ENCODE data around the gene CERK.

The CERK gene

GRCh38 chr22:46712288-46712687 lies 25.8 kb downstream of the CERK start (continued):
- no peak for TF ChIP-seq ZNF488 (tag by site-specific recombination; IDR thresholded peaks at IDR 0.05)
- TF ChIP-seq SCRT2 (tag by site-specific recombination; IDR thresholded peaks at IDR 0.05), result peak; percentile 78
- TF ChIP-seq ZNF585B (tag by site-specific recombination; IDR thresholded peaks at IDR 0.05), result no peak

DNA sequence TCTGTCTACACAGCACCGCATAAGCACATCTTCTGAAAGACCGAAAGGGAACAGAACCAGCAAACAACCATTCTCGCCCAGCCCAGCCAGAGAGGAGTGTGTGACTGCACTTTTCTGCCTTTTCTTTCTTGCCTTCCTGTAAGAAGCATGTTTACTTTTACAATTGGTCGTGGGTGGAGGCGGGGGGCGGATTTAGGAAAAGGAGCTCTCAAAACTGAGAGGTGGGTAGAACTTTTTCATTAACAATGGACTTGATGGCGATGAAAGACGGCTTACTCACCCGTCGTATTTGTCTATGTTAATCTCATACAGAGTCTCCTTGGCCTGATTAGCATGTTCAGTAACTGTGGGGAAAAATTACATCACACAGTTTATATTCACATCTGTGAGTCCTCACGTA lies 27.2 kb downstream of the CERK start:
- POLR2A ChIA-PET, result no interaction called here
- CTCF ChIA-PET, result no interaction called here
- peak; percentile 78 for TF ChIP-seq PRDM6 (tag by site-specific recombination; IDR thresholded peaks at IDR 0.05)
- TF ChIP-seq, protein P1, sequence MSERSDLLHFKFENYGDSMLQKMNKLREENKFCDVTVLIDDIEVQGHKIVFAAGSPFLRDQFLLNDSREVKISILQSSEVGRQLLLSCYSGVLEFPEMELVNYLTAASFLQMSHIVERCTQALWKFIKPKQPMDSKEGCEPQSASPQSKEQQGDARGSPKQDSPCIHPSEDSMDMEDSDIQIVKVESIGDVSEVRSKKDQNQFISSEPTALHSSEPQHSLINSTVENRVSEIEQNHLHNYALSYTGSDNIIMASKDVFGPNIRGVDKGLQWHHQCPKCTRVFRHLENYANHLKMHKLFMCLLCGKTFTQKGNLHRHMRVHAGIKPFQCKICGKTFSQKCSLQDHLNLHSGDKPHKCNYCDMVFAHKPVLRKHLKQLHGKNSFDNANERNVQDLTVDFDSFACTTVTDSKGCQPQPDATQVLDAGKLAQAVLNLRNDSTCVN (tag by site-specific recombination; optimal IDR thresholded peaks at IDR 0.05), result no peak
- TF ChIP-seq EGR2 (tag by site-specific recombination; IDR thresholded peaks at IDR 0.05; ENCODE audit: low read depth), result peak; percentile 99
- TF ChIP-seq, protein P2, sequence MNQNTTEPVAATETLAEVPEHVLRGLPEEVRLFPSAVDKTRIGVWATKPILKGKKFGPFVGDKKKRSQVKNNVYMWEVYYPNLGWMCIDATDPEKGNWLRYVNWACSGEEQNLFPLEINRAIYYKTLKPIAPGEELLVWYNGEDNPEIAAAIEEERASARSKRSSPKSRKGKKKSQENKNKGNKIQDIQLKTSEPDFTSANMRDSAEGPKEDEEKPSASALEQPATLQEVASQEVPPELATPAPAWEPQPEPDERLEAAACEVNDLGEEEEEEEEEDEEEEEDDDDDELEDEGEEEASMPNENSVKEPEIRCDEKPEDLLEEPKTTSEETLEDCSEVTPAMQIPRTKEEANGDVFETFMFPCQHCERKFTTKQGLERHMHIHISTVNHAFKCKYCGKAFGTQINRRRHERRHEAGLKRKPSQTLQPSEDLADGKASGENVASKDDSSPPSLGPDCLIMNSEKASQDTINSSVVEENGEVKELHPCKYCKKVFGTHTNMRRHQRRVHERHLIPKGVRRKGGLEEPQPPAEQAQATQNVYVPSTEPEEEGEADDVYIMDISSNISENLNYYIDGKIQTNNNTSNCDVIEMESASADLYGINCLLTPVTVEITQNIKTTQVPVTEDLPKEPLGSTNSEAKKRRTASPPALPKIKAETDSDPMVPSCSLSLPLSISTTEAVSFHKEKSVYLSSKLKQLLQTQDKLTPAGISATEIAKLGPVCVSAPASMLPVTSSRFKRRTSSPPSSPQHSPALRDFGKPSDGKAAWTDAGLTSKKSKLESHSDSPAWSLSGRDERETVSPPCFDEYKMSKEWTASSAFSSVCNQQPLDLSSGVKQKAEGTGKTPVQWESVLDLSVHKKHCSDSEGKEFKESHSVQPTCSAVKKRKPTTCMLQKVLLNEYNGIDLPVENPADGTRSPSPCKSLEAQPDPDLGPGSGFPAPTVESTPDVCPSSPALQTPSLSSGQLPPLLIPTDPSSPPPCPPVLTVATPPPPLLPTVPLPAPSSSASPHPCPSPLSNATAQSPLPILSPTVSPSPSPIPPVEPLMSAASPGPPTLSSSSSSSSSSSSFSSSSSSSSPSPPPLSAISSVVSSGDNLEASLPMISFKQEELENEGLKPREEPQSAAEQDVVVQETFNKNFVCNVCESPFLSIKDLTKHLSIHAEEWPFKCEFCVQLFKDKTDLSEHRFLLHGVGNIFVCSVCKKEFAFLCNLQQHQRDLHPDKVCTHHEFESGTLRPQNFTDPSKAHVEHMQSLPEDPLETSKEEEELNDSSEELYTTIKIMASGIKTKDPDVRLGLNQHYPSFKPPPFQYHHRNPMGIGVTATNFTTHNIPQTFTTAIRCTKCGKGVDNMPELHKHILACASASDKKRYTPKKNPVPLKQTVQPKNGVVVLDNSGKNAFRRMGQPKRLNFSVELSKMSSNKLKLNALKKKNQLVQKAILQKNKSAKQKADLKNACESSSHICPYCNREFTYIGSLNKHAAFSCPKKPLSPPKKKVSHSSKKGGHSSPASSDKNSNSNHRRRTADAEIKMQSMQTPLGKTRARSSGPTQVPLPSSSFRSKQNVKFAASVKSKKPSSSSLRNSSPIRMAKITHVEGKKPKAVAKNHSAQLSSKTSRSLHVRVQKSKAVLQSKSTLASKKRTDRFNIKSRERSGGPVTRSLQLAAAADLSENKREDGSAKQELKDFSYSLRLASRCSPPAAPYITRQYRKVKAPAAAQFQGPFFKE (tag by site-specific recombination; IDR thresholded peaks at IDR 0.05; ENCODE audit: borderline replicate concordance), result no peak
- TF ChIP-seq ZBTB48 (tag by site-specific recombination; IDR thresholded peaks at IDR 0.05), result no peak
- TF ChIP-seq ZSCAN18 (tag by site-specific recombination; IDR thresholded peaks at IDR 0.05), result no peak
- no peak for TF ChIP-seq ZNF518A (tag by site-specific recombination; conservative IDR thresholded peaks at IDR 0.05; ENCODE audit: low read depth)
- no peak for TF ChIP-seq ZNF843 (tag by site-specific recombination; IDR thresholded peaks at IDR 0.05)
- no peak for TF ChIP-seq ZNF2 (tag by site-specific recombination; IDR thresholded peaks at IDR 0.05)
- no peak for TF ChIP-seq ZNF114 (tag by site-specific recombination; IDR thresholded peaks at IDR 0.05)
- TF ChIP-seq PBX3 (CRISPR knock-in tag; IDR thresholded peaks at IDR 0.05), result no peak
- no peak for TF ChIP-seq ZNF561 (tag by site-specific recombination; IDR thresholded peaks at IDR 0.05; ENCODE audit: borderline replicate concordance)
- no peak for TF ChIP-seq ZNF645 (tag by site-specific recombination; IDR thresholded peaks at IDR 0.05)
- no peak for TF ChIP-seq ZNF335 (tag by site-specific recombination; conservative IDR thresholded peaks at IDR 0.05)

More for the DNA sequence above, 27.2 kb downstream of the CERK start:
- peaks cover 28 to 72% of the 10 kb centered on the region in 2 experiments for H3K36me3 ChIP-seq (ENCODE audit: control insufficient read depth in 2 of 2, insufficient read depth in 1 of 2, low read length in 2 of 2)
- no peaks in the 10 kb centered on the region for H3K4me1 ChIP-seq (ENCODE audit: control insufficient read depth, insufficient read depth, low read length)
- no peak overlapping the region for H3K27ac ChIP-seq (ENCODE audit: extremely low read depth, low read depth, low read length)
- no peaks in the 10 kb centered on the region for H3K9me3 ChIP-seq (ENCODE audit: control insufficient read depth, insufficient read depth, low read depth, low read length)
- H3K4me3 ChIP-seq (ENCODE audit: low read depth, low read length), result no peak overlapping the region

All from HEK293 (cell line).